GM12874 (cell line): ENCODE measurements around the gene CYFIP2.

Source experiments
- TF ChIP-seq, protein P1 (sequence below): IDR thresholded peaks from 2 replicates; pipeline ENCODE4 v1.5.1; 2011; ENCODE audit warnings: low read depth, mild to moderate bottlenecking, control low read depth, low read length, moderate library complexity; ENCODE audit not compliant: insufficient read depth

The CYFIP2 gene

GRCh38 chr5:157345485-157345884 is 79.6 kb downstream of the CYFIP2 start:
- TF ChIP-seq, protein P1, sequence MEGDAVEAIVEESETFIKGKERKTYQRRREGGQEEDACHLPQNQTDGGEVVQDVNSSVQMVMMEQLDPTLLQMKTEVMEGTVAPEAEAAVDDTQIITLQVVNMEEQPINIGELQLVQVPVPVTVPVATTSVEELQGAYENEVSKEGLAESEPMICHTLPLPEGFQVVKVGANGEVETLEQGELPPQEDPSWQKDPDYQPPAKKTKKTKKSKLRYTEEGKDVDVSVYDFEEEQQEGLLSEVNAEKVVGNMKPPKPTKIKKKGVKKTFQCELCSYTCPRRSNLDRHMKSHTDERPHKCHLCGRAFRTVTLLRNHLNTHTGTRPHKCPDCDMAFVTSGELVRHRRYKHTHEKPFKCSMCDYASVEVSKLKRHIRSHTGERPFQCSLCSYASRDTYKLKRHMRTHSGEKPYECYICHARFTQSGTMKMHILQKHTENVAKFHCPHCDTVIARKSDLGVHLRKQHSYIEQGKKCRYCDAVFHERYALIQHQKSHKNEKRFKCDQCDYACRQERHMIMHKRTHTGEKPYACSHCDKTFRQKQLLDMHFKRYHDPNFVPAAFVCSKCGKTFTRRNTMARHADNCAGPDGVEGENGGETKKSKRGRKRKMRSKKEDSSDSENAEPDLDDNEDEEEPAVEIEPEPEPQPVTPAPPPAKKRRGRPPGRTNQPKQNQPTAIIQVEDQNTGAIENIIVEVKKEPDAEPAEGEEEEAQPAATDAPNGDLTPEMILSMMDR, result no peak

- TF ChIP-seq, protein P1, result no peak
Measured at GRCh38 chr5:157347301-157348048, 81.6 kb downstream of the CYFIP2 start.

DNA sequence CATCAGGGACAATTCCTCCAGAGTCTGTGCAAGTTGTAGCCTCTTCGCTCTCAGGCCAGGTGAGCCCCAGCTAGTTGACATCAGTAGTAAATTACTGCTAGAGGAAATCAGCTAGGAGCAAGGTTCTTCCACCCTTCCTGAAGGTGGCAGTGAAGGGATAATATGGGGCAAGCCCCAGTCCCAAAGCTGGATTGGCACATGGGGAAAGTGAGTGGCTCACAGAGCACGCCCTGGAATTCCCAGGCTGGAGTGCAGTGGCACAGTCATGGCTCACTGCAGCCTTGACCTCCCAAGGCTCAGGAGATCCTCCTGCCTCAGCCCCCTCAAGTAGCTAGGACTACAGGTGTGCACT is 82.1 kb downstream of the CYFIP2 start:
- TF ChIP-seq, protein P1, result no peak

DNA sequence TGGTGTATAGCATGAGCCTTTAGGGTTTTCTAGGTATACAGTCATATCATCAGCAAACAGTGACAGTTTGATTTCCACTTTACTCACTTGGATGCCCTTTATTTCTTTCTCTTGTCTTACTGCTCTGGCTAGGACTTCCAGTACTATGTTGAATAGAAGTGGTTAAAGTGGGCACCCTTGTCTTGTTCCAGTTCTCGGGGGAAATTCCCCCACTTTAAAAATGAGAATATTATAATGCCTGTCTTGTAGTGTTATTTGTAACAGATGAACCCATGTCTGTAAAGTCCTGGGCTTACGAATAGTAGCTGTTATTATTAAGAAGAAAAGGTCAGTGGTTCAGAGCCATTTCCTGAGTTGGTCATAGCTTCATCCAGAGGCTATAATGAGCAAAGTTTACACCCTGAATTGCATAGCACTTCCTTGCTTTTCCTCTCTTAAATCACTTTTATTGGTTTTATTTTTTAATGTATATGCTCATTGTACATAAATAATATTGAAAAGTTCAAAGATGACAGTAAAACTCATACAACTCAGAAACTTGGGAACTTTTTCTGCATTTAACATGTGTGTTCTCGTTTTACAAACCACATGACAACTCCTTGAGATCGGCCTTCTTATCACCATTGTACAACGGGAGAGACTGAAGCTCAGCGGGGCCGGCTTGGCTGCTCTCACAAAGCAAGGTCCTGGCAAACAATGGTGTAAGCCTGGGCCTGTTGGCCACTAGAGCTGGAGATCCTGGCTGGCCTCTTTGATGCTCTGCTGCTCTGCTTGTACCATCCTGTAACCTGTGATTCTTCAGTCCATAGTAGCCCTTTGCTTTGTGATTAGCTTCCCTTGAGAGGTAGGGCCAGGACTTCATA is 85.2 kb downstream of the CYFIP2 start:
- TF ChIP-seq, protein P1, result no peak

GRCh38 chr5:157351802-157352092 is 85.8 kb downstream of the CYFIP2 start:
- TF ChIP-seq, protein P1, result no peak

DNA sequence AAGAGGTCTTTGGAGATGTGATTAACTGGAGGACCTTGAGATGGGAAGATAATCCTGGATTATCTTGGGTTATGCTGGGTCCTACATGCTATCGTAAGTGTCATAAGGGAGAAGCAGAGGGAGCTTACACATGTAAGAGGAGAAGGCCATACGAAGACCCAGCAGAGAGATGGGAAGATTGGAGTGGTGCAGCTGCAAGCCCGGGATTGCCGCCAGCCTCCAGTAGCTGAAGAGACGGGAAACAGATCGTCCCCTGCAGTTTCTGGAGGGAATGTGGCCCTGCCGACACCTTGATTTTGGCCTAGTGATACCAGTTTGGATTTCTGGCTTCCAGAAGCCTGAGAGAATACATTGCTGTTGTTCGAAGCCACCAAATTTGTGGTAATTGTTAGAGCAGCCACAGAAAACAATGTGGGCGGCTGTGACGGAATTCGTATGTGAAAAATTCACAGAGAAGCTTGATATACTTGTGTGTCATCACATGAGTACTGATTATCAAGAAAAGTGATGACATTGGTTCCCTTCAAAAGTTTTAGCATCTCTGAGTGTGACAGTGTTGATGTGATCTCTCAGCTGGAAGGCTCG is 86.9 kb downstream of the CYFIP2 start:
- TF ChIP-seq, protein P1, result no peak

- TF ChIP-seq, protein P1, result 0 out of 2 replicates have a peak, but pooled peaks have one; percentile 28
Measured at GRCh38 chr5:157354800-157355199, 88.9 kb downstream of the CYFIP2 start.
